Measurements from ENCODE around the gene EDC4.

DNA sequence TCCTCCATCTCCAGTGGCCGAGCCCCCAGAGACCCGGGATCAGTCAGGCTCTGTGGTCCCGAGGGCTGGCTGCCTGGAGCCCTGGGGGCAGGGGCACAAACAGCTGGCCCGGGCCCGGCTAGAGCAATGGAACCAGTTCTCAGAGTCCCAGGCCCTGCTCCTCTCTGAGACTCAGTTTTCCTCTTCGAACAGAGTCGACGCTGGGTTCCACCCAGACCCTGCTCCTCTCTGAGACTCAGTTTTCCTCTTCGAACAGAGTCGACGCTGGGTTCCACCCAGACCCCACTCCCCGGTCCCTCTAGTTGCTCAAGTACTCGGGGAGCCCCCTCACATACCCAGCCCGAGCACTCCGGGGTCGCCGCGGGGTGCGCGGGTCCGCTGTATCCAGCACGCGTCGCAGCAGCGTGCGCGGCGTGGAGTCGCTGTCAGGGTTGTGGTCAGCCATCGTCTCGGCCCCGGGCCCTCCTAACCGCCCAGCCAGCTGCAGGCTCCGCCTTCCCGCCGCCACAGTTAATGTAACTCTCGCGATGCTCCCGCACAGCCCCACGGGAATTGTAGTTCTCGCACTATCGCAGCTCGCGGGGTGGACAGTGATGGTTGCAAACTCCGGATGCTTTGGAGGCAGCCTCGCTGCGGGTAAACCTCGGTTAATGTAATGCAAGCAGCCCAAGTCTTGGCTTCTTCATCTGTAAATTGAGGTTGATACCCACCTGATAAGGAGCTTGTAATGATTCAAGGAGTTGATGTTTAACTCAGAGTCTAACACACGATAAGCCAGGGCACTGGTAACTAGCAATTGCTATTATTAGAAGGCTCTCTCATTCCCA lies 39.2 kb upstream of the EDC4 start:
- TF ChIP-seq ZFP3 (CRISPR knock-in tag; IDR thresholded peaks at IDR 0.05) (no peak), CREB5 (CRISPR knock-in tag; IDR thresholded peaks at IDR 0.05; ENCODE audit: low read depth) (no peak), POU6F1 (CRISPR knock-in tag; IDR thresholded peaks at IDR 0.05; ENCODE audit: borderline replicate concordance, low read depth) (no peak)
